GM18526 (cell line): ENCODE measurements around the gene ZNF488.

Source experiments
- POLR2A ChIP-seq: IDR thresholded peaks from 3 replicates; pipeline ENCODE4 v1.6.1; 2011; ENCODE audit not compliant: insufficient read length; ENCODE audit errors: extremely low read depth

The ZNF488 gene

GRCh38 chr10:47364911-47365310, 19.2 kb downstream of the ZNF488 start:
- no peak for TF ChIP-seq POLR2A

DNA sequence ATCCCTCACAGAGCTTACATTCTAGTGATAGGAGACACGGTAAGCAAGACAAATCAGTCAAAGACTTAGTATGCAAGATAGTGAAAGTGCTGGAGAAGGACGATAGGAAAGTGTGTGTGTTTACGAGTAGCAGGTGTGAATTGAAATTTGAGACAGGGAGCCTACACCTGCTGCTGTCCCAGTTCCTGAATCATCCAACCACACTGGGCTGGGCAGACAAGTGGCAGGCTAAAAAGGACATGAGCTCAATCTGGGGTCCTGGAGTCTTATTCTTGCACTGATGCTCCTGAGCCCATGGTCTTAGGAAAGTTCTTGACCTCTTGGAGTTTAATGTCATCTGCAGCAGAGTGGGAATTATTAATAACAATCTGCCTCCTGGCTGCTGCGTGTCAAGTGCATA, 19.7 kb downstream of the ZNF488 start:
- TF ChIP-seq POLR2A, result no peak

GRCh38 chr10:47363781-47364180, 20.3 kb downstream of the ZNF488 start:
- TF ChIP-seq POLR2A, result no peak

GRCh38 chr10:47362199-47362598, 21.9 kb downstream of the ZNF488 start:
- TF ChIP-seq POLR2A, result no peak

DNA sequence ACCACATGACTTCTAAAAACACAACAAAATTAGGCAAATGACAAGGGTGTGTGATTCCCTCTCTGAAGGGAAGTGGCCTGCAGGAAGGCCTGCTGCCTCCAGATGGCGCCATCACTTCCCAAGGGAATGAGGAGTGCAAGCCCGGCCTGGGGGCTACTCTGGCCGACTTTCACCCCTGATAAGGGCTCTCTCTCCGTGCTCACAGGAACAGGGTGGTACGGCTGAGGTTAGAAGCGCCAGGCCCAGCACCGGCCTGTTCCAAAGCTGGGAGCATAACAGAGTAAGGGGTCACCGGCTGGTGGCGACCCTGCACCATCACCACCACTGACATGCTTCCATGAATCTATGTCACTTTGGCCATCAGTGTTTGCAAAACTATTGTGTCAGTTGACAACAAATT, 22.8 kb downstream of the ZNF488 start:
- TF ChIP-seq POLR2A, result no peak

GRCh38 chr10:47360419-47361040, 23.6 kb downstream of the ZNF488 start:
- TF ChIP-seq POLR2A, result no peak

DNA sequence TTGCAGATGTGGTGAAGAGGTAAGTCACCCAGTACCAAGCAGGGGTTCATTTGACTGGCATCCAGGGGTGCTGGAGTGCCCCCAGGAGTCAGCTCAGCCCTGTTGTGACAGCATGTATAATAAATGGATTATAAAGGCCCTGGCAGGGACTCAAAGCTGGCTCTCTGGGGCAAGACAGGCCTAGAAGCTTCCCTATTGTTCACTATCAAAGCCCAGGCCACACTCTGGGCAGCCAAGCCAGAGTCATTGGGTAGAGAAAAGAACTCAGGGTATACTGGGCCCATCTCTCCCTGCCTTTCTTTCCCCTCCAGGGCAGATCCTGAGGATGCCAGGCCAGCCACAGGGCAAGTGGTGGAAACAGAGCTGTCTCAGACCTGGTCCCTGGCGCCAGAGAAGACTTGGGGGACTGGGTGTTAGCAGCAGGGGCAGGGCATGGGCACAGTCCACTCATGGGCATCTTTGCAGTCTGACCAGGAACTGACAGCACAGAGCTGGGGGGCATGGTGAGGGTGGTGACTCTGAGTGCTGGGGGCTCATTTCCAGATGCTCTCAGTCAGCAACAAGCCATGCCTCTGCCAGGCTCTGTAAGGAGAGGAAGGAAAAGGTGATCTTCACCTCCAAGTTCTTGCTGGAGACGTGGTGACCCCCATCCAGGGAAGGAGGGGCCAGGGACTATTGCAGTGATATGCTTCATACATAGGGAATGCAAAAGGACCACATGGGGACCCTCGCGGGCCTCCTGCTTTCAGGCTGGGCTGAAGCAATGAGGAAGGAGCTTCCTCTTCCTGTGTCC, 24.3 kb downstream of the ZNF488 start:
- TF ChIP-seq POLR2A, result no peak

DNA sequence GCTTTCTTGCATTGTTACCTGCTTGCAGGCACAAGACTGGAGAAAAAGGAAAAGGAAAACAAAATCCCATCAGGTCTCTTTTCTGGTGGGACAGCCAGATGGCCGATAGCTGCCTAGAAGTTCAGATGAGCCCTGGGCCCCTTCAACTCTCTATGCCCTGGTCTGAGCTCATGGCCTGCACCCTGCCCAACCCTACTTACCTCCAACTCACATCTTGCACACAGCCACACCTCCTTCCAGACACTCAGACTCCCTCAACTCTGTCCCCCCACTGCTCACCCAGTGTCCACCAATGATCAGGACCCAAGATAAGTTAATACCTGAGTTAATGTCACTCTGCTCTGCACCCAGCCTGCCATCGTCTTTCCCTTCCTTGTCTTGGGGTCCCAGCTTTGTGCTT, 25.0 kb downstream of the ZNF488 start:
- no peak for TF ChIP-seq POLR2A

DNA sequence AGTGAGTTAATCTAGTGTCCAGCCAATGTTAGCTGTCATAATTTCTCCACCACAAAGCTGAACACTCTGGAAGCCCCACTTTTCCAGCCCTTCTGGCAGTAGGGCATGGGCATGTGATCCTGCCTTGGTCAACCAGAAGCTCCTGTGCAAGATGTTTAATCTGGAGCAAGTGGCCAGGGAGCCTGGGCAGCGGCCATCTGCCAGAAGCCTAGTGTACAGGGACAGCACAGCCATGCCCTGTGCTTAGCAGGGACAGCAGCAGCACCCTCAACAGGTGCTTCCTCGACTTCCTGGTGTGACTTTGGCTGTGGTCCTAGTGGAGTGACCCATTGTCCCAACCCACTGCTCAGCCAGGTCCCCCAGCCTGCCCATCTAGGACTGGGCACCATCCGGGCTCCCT, 25.6 kb downstream of the ZNF488 start:
- TF ChIP-seq POLR2A, result no peak

- no peak for TF ChIP-seq POLR2A
Observed at GRCh38 chr10:47357911-47358310, 26.2 kb downstream of the ZNF488 start.

DNA sequence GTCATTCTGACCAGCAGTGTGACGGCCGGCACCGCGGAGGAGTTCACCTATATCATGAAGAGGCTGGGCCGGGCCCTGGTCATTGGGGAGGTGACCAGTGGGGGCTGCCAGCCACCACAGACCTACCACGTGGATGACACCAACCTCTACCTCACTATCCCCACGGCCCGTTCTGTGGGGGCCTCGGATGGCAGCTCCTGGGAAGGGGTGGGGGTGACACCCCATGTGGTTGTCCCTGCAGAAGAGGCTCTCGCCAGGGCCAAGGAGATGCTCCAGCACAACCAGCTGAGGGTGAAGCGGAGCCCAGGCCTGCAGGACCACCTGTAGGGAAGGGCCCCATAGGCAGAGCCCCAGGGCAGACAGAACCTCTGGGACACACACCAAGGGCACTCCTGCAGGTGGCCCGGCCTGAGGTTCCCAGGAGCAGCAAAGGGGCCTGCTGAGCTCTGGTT, 26.9 kb downstream of the ZNF488 start:
- TF ChIP-seq POLR2A, result no peak

- no peak for TF ChIP-seq POLR2A
Observed at GRCh38 chr10:47356708-47357107, 27.4 kb downstream of the ZNF488 start.

DNA sequence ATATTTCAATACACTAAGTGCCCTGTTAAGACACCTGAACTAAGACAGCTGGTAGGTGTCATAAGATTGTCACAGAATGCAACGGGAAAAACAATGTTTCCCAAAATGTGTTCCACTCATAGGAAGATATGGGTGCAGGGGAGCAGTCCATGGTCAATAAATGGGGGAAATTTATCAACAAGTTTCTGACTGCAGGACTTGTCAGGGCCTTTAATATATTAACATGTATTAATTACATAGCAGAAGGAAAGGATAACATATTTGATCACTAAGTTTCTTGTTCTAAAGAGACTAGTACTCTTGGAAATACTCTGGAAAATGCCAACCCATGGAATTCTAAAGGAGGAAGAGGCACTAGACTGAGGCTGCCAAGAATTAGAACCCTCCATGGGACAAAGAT, 29.2 kb downstream of the ZNF488 start:
- TF ChIP-seq POLR2A, result no peak

DNA sequence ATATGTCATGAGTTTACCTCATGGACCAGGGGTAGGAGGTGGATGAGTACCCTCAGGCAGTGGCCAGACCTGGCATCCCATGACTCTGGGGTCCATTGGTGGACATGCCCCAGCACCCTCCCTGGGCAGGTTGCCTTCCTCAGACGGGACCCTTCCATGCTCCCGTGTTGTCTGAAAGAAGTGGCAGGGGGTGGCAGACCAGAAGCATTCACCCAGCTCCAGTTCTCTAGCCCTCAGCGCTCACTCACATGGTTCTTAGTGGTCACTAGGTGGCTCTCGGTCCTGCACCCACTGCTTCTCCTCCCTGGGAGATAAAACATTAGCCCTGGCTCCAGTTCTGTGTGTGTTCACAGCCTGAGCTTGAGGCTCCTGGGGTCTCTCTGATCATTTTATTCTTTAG, 29.9 kb downstream of the ZNF488 start:
- no peak for TF ChIP-seq POLR2A

- no peak for TF ChIP-seq POLR2A
Observed at GRCh38 chr10:47353351-47353750, 30.7 kb downstream of the ZNF488 start.

- no peak for TF ChIP-seq POLR2A
Observed at GRCh38 chr10:47351899-47352815, 31.9 kb downstream of the ZNF488 start.
